ENCODE results near the gene ACSBG1. TPM values are rescaled to one million over a fixed set of nuclear protein-coding genes. Genes with fewer than 3 reads are reported as not detected.

ACSBG1 gene
- total RNA-seq, 1 donor from 2014 or later, result not detected

DNA sequence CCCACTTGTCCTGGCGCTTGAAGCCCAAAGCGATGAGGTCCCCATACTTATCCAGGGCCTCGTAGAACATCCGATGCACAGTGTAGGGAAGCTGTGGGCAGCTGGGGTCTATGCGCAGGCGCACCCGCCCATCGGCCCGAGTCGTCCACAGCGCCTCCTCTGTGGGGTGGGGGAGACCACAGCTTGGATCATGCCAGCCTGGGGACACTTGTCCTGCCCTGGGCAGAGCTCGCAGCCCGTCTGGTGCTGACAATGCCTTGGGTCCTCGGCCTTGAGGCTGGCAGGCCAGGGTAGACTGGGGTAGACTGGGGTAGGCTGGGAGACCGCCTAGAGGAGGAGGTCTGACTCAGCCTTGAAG is 39.8 kb downstream of the ACSBG1 start:
- no peak for DNase-seq (ENCODE audit: low spot score, unreplicated experiment)

DNA sequence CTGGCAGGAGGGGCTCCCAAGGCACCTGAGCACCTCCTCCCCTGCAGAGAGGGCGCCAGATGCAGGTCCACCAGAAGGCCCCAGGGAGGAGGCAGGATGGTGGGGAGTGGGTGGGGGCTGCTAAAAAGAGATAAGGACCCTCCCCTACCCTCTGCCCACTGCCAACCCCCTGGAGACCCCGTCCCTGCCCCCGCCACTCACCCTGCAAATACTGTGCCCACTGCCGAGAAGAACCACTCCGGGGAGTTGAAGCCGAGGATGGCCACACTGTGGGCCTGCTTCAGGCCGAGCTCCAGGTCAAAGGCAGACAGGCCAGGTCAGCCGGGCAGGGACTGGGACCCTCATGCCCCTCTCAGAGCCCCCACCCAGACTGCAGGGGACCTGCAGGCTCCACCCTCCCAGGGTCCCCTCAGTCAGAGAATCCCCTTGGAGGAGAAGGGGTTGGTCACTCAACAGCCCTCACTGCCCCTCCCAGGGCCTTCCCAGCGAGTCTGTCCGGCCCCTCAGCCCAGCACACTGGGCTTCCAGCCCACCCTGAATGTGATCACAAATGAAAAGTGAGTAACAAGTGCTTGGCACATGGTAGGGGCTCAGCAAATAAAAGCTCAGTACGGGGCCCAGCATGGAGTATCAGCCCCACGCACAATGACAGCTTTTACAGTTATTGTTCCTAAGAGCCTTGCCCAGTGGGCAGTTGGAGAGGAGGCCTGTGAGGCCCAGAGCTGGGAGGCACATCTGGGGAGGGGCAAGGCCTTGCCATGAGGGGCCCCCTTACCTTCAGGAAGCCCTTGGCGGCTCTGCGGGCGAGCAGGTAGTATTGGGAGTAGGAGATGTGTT is 40.4 kb downstream of the ACSBG1 start:
- Mint-ChIP-seq H3K4me1 (ENCODE audit: low read depth) (no peaks in the 10 kb centered on the region), H3K4me3 (ENCODE audit: low read depth) (no peak overlapping the region), H3K27me3 (peaks cover 8% of the 10 kb centered on the region), H3K9me3 (ENCODE audit: low read depth) (peaks cover 3% of the 10 kb centered on the region), H3K36me3 (ENCODE audit: insufficient read depth) (no peaks in the 10 kb centered on the region), H3K27ac (no peak overlapping the region)
- TF ChIP-seq, protein P1, sequence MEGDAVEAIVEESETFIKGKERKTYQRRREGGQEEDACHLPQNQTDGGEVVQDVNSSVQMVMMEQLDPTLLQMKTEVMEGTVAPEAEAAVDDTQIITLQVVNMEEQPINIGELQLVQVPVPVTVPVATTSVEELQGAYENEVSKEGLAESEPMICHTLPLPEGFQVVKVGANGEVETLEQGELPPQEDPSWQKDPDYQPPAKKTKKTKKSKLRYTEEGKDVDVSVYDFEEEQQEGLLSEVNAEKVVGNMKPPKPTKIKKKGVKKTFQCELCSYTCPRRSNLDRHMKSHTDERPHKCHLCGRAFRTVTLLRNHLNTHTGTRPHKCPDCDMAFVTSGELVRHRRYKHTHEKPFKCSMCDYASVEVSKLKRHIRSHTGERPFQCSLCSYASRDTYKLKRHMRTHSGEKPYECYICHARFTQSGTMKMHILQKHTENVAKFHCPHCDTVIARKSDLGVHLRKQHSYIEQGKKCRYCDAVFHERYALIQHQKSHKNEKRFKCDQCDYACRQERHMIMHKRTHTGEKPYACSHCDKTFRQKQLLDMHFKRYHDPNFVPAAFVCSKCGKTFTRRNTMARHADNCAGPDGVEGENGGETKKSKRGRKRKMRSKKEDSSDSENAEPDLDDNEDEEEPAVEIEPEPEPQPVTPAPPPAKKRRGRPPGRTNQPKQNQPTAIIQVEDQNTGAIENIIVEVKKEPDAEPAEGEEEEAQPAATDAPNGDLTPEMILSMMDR (IDR thresholded peaks at IDR 0.05; ENCODE audit: unreplicated experiment), result no peak
- no peak for DNase-seq (ENCODE audit: low spot score, unreplicated experiment)

More for the DNA sequence above, 39.8 kb downstream of the ACSBG1 start:
- Mint-ChIP-seq H3K4me1 (ENCODE audit: low read depth) (no peaks in the 10 kb centered on the region), H3K36me3 (ENCODE audit: insufficient read depth) (no peaks in the 10 kb centered on the region), H3K27ac (no peak overlapping the region), H3K27me3 (peaks cover 8% of the 10 kb centered on the region), H3K9me3 (ENCODE audit: low read depth) (peaks cover 3% of the 10 kb centered on the region), H3K4me3 (ENCODE audit: low read depth) (no peak overlapping the region)
- TF ChIP-seq, protein P1 (IDR thresholded peaks at IDR 0.05; ENCODE audit: unreplicated experiment), result no peak

DNA sequence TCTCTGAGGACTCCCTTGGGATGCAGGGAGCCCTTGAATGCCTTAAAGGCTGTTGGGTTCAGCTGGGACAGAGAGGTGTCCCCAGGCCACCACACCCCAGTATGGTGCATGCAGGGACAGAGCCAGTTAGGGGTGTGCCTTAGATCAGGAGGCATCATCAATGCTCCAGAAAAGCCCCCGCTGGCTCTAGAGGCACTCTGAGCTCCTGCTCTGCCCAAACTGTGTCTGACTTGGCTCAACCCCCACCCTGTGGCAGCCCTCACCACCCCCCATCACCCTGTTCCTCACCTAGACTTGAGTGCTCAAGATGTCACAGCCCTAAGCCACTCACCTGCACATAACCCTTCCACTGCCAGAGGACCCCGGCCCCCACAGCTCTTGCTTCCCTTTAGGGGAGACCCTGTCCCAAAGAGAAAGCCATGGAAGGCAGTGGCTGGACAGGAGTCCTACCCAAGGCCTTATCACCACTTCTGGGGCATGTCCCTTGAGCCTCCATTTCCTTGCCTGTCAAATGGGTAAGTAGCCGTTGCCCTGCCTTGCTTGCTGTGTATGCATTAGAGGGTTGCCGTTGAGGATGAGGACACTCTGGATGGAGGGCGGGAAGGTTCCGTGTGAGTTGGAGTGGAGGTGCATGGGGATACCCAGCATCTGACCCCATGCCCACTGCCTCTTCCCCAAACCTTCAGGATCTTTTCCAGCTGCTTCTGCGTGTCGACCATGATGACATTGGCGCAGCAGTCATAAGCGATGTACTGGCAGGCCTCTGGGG is 41.4 kb downstream of the ACSBG1 start:
- Mint-ChIP-seq H3K36me3 (ENCODE audit: insufficient read depth) (no peaks in the 10 kb centered on the region), H3K9me3 (ENCODE audit: low read depth) (peaks cover 3% of the 10 kb centered on the region), H3K4me1 (ENCODE audit: low read depth) (no peaks in the 10 kb centered on the region), H3K27ac (no peak overlapping the region), H3K4me3 (ENCODE audit: low read depth) (no peak overlapping the region), H3K27me3 (peaks cover 8% of the 10 kb centered on the region)
- no peak for DNase-seq (ENCODE audit: low spot score, unreplicated experiment)
- TF ChIP-seq, protein P1 (IDR thresholded peaks at IDR 0.05; ENCODE audit: unreplicated experiment), result no peak

DNA sequence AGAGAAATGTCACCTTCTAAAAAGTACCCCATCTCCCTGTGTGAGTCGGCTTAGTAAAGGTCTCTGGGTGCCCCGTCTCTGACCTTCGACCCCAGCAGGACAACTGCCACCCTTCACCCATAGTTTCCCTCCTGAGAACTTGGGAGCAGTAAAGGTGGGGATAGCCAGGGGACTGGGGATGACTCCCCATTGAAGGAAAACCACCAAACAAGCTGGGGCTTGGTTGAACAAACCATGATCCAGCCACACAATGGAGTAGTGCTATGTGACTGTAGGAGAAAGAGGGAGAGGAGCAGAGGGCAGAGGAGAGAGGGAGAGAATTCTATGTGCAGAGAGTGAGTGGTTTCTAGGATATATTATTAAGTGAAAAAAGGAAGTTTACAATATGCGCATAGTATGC is 51.5 kb downstream of the ACSBG1 start:
- TF ChIP-seq, protein P1 (IDR thresholded peaks at IDR 0.05; ENCODE audit: unreplicated experiment), result no peak
- no peaks in the 10 kb centered on the region for H3K36me3 Mint-ChIP-seq (ENCODE audit: insufficient read depth)
- H3K4me1 Mint-ChIP-seq (ENCODE audit: low read depth), result no peaks in the 10 kb centered on the region
- no peaks in the 10 kb centered on the region for H3K27me3 Mint-ChIP-seq
- DNase-seq (ENCODE audit: low spot score, unreplicated experiment), result no peak
- H3K4me3 Mint-ChIP-seq (ENCODE audit: low read depth), result no peak overlapping the region
- H3K27ac Mint-ChIP-seq, result no peak overlapping the region
- H3K9me3 Mint-ChIP-seq (ENCODE audit: low read depth), result no peaks in the 10 kb centered on the region

DNA sequence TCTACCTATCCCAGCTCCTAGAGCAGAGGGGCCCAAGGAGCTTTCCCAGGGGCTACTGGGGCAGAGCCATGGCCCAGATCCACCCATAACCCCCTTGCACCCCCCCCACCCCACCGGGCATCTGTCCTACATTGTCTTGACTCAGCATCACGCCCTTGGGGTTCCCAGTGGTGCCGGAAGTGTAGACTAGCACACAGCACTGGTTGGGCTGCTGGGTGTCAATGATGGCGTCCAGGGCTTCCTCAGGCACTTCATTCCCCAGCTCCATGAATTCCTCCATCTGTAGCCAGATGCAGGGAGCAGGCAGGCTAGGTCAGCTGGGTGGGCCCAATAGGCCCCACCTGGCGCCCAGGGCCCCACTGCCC is 52.0 kb downstream of the ACSBG1 start:
- H3K27me3 Mint-ChIP-seq, result no peaks in the 10 kb centered on the region
- TF ChIP-seq, protein P1 (IDR thresholded peaks at IDR 0.05; ENCODE audit: unreplicated experiment), result no peak
- DNase-seq (ENCODE audit: low spot score, unreplicated experiment), result no peak
- H3K9me3 Mint-ChIP-seq (ENCODE audit: low read depth), result no peaks in the 10 kb centered on the region
- H3K27ac Mint-ChIP-seq, result no peak overlapping the region
- no peak overlapping the region for H3K4me3 Mint-ChIP-seq (ENCODE audit: low read depth)
- H3K4me1 Mint-ChIP-seq (ENCODE audit: low read depth), result no peaks in the 10 kb centered on the region
- no peaks in the 10 kb centered on the region for H3K36me3 Mint-ChIP-seq (ENCODE audit: insufficient read depth)
